ENCODE results near the gene PDE1A. TPM values are rescaled to one million over a fixed set of nuclear protein-coding genes. Genes with fewer than 3 reads are reported as not detected.

The PDE1A gene
- total RNA-seq (2021) (3.1 and 3.8 TPM in 2 replicates), Bru-seq, nascent RNA (percentile 46 among the genes with signal in this experiment), BruChase-seq, experiment 1, labeled RNA remaining after a 2-hour chase (percentile 45 among the genes with signal in this experiment), BruChase-seq, experiment 2, labeled RNA remaining after a 6-hour chase (percentile 37 among the genes with signal in this experiment)
- long read RNA-seq, partial matches to known transcripts = 11 of 20 reads
- long read RNA-seq, other reads (novel, unspliced or antisense) = 8 of 20 reads

DNA sequence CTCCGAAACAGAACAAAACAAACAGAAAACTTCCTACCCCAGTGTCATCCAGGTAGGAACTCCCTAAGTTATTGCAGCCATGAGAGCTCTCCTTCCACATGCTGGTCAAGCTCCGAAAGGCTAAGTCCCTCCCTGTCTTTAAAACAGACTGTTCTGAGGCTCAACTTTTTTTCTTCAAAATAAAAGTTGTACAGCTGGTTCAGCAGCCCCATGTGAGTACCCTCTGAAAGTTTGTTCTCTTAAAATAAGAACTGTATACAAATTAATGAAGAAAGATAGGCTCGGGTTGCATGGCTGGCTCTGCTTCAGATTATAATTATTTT, at the start of gene PDE1A:
Gene PDE1A (minus strand): TSS at position 119 of the 323 bp plus-strand sequence.
- H3K4me3 ChIP-seq (ENCODE audit: low read depth, low read length, poor library complexity, severe bottlenecking) = no peak within 1 kb of the TSS
- ChIA-PET CTCF (no interaction called here), POLR2A (ENCODE audit: low non-redundant PET) (no interaction called here)
- H3K36me3 ChIP-seq (ENCODE audit: insufficient read depth, low read length, poor library complexity, severe bottlenecking) = no peaks in the 10 kb centered on the region
- H3K9me3 ChIP-seq (ENCODE audit: low read depth, low read length, poor library complexity, severe bottlenecking) = no peaks in the 10 kb centered on the region
- no peaks in the 10 kb centered on the region for H3K27me3 ChIP-seq (replicated peaks; ENCODE audit: insufficient read depth, low read depth, low read length, poor library complexity)
- no TSS peak for BruUV-seq (replicated peaks)
- no peak for DNase-seq (ENCODE audit: low spot score)
- no peak within 1 kb of the TSS for H3K27ac ChIP-seq (ENCODE audit: low read depth, low read length, poor library complexity, severe bottlenecking)
- TF ChIP-seq CTCF (conservative IDR thresholded peaks at IDR 0.05; ENCODE audit: low read depth, low read length) (no peak), EZH2 (IDR thresholded peaks at IDR 0.05; ENCODE audit: borderline replicate concordance, low read depth, low read length, poor library complexity, severe bottlenecking) (no peak)
- intact Hi-C loops (cut with micrococcal nuclease; ENCODE audit: unreplicated experiment) = no loop called here
- H3K4me1 ChIP-seq (ENCODE audit: insufficient read depth, low read length, poor library complexity, severe bottlenecking) = peaks cover 8% of the 10 kb centered on the region

- Histone ChIP-seq H3K9me3 (ENCODE audit: low read depth, low read length, poor library complexity, severe bottlenecking) (peaks cover 2% of the 10 kb centered on the region), H3K27me3 (replicated peaks; ENCODE audit: insufficient read depth, low read depth, low read length, poor library complexity) (no peaks in the 10 kb centered on the region), H3K27ac (ENCODE audit: low read depth, low read length, poor library complexity, severe bottlenecking) (no peak overlapping the region), H3K4me3 (ENCODE audit: low read depth, low read length, poor library complexity, severe bottlenecking) (no peak overlapping the region), H3K36me3 (ENCODE audit: insufficient read depth, low read length, poor library complexity, severe bottlenecking) (no peaks in the 10 kb centered on the region), H3K4me1 (ENCODE audit: insufficient read depth, low read length, poor library complexity, severe bottlenecking) (no peaks in the 10 kb centered on the region)
- ChIA-PET POLR2A (ENCODE audit: low non-redundant PET) (no interaction called here), CTCF (no interaction called here)
- TF ChIP-seq CTCF (conservative IDR thresholded peaks at IDR 0.05; ENCODE audit: low read depth, low read length) = no peak
- BruUV-seq (replicated peaks) = no TSS peak
- intact Hi-C loops (cut with micrococcal nuclease; ENCODE audit: unreplicated experiment) = no loop called here
- DNase-seq (ENCODE audit: low spot score) = no peak
These were observed 46.8 kb upstream of the PDE1A start for GRCh38 chr2:182473635-182474034.

DNA sequence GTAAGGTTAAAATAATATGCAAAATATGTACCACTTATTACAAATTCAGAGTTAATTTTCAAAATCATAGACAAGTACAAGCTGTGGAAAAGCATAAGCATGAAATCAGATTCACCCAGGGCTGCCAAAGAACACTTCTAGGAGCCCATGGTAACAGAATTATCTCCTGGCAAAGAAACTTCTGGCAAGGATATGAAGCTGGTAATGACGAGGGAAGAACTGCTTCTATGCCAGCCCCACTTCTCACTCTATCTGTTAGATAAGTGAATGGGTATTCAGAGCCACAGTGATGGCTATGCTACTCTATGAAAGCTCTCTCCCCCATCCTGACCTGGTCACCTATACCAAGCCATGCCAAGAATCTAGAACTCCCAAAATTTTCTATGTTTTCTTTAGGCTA, 36.9 kb upstream of the PDE1A start:
- no TSS peak for BruUV-seq (replicated peaks)
- Histone ChIP-seq H3K36me3 (ENCODE audit: insufficient read depth, low read length, poor library complexity, severe bottlenecking) (no peaks in the 10 kb centered on the region), H3K9me3 (ENCODE audit: low read depth, low read length, poor library complexity, severe bottlenecking) (peaks cover 4% of the 10 kb centered on the region), H3K27me3 (replicated peaks; ENCODE audit: insufficient read depth, low read depth, low read length, poor library complexity) (no peaks in the 10 kb centered on the region), H3K4me3 (ENCODE audit: low read depth, low read length, poor library complexity, severe bottlenecking) (no peak overlapping the region), H3K27ac (ENCODE audit: low read depth, low read length, poor library complexity, severe bottlenecking) (no peak overlapping the region), H3K4me1 (ENCODE audit: insufficient read depth, low read length, poor library complexity, severe bottlenecking) (no peaks in the 10 kb centered on the region)
- ChIA-PET POLR2A (ENCODE audit: low non-redundant PET) (no interaction called here), CTCF (no interaction called here)
- TF ChIP-seq CTCF (conservative IDR thresholded peaks at IDR 0.05; ENCODE audit: low read depth, low read length) (no peak), EZH2 (IDR thresholded peaks at IDR 0.05; ENCODE audit: borderline replicate concordance, low read depth, low read length, poor library complexity, severe bottlenecking) (no peak)
- no peak for DNase-seq (ENCODE audit: low spot score)
- intact Hi-C loops (cut with micrococcal nuclease; ENCODE audit: unreplicated experiment) = no loop called here
